LNCaP clone FGC (cell line): ENCODE measurements around the gene LUC7L.

Experiments used
- DNase-seq: peaks from one replicate; pipeline ENCODE4 v3.0.0-alpha.2; 2011; ENCODE audit warnings: low read depth
- H3K4me3 ChIP-seq: 2 replicates; pipeline ENCODE4 v1.5.1; 2011; ENCODE audit warnings: mild to moderate bottlenecking, low read depth, low read length, control low read depth
- TF ChIP-seq, protein P1 (sequence below): IDR thresholded peaks from 2 replicates; pipeline ENCODE4 v1.5.1; 2012; ENCODE audit warnings: mild to moderate bottlenecking; ENCODE audit not compliant: control insufficient read depth, insufficient read depth; ENCODE audit errors: extremely low read depth

LUC7L gene

DNA sequence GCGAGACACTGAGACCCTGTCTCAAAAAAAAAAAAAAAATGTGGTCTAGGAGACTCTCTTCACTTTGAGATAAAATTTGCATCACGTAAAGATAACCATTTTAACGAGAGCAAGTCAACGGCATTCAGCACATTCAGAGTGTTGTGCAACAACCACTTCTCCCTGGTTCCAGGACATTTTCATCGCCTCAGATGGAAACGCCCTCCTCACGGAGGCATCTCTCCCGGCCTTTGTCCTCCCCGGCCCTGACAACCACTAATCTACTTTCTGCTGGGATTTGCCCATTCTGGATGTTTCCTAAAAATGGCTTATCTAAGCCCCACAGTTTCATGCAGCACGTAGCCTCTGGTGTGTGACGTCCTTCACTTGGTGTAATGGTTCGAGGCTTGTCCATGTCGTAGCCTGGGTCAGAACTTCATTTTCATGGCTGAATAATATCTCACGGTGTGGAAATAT is 84.4 kb downstream of the LUC7L start:
- H3K4me3 ChIP-seq, result no peak overlapping the region
- DNase-seq, result no peak
- TF ChIP-seq, protein P1, sequence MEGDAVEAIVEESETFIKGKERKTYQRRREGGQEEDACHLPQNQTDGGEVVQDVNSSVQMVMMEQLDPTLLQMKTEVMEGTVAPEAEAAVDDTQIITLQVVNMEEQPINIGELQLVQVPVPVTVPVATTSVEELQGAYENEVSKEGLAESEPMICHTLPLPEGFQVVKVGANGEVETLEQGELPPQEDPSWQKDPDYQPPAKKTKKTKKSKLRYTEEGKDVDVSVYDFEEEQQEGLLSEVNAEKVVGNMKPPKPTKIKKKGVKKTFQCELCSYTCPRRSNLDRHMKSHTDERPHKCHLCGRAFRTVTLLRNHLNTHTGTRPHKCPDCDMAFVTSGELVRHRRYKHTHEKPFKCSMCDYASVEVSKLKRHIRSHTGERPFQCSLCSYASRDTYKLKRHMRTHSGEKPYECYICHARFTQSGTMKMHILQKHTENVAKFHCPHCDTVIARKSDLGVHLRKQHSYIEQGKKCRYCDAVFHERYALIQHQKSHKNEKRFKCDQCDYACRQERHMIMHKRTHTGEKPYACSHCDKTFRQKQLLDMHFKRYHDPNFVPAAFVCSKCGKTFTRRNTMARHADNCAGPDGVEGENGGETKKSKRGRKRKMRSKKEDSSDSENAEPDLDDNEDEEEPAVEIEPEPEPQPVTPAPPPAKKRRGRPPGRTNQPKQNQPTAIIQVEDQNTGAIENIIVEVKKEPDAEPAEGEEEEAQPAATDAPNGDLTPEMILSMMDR, result no peak

DNA sequence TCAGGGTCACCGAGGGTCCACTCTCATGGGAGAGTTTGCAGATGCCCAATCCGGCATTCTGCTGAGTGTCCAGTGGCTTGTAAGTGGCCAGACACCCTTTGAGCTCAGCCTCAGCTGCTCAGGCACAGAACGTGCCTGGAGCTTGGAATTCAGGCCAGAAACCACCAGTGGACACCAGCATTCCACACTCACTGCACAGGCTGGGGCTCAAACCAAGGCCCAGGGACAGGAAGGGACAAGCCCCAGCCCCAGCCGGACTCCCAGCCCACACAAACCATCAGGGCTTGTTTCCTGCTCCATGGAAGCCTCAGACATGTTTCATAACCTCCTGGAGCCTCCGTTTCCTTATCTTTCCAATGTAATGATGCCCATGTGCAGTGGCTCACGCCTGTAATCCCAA is 85.8 kb downstream of the LUC7L start:
- TF ChIP-seq, protein P1, result no peak
- no peak overlapping the region for H3K4me3 ChIP-seq
- DNase-seq, result no peak

DNA sequence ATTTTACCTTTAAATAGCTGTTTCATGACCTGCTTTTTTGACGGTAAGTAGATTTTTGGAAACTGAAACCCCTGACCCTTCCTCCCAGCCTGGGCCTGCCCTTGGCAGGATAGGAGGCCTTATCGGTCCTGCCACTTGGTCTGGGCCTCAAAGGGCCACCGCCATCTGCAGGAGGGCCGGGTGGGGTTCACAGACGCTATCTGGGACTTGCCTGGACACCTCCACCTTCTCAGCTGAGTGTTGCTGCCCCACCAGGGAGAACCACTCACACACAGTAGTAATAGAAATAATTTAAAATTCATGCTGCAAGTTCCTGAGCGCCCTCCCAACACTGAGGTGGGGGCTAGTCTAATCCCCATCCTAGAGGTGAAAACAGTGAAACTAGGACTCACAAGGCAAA is 86.2 kb downstream of the LUC7L start:
- no peak for DNase-seq
- no peak overlapping the region for H3K4me3 ChIP-seq
- TF ChIP-seq, protein P1, result no peak

DNA sequence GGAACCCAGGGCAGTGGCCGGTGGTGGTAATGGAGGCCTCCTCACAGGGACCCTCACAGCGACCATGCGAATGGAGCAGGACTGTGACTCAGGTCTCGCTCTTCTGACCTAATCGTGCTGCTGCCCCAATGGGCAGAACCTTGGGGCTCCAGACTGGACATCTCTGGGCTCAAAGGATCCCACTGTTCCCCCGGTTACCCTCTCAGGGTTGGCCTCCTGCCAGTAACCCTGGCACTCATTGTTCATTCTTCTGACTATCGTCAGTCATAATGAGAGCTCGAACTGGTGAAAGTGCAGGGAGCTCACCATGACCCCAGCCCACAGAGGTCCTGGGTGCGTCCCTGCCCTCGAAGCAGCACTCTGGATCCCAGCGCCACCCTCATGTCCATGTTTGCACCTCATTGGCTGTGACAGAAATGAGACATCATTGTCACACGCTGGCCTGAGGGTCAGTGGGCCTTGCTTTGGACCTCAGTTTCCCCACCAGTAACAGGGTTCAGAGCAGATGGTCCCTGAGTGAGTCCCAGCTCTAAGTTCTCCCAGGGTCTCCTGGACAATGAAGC is 86.8 kb downstream of the LUC7L start:
- DNase-seq, result no peak
- no peak overlapping the region for H3K4me3 ChIP-seq
- TF ChIP-seq, protein P1, result no peak

DNA sequence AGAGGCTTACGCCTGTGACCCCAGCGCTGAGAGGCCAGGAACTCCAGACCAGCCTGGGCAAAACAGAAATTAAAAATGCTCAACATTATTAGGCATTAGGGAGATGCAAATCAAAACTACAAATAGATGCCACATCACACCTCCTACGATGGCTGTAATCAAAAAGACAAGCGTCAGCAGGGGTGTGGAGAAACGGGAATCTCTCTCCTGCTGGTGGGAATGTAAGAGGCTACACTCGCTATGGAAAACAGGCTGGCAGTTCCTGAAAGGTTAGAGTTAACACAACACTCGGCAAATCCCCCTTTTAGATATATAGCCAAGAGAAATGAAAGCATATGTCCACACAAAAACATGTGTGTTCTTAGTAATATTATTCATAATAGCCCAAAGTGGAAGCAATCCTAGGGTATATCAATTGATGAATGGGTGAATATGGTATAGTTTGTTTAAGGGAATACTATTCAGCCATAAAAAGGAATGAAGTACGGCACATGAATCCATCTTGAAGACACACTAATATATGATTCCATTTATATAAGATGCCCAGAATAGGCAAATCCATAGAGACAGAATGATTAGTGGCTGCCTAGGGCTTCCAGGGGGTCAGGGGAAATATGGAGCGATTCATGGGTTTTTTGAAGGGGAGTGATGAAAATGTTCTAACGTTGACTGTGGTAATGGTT is 88.9 kb downstream of the LUC7L start:
- TF ChIP-seq, protein P1, result no peak
- DNase-seq, result no peak
- H3K4me3 ChIP-seq, result no peak overlapping the region
